Left cardiac atrium (tissue), 4 donors: Measurements from ENCODE around the gene ZBTB4. TPM values are rescaled to one million over a fixed set of nuclear protein-coding genes. Genes with fewer than 3 reads are reported as not detected.
"Not testable (repeated sequence)": the region's sequence is repeated elsewhere in the genome, so short reads cannot be mapped to it uniquely, and the experiment has no call there.

Experiments
- ATAC-seq, 2 donors: fragments of 200-7000 bp; cut with Tn5 transposase; one replicate each; pipeline ENCODE4 v1.9.1; 2020; ENCODE audit warnings: mild to moderate bottlenecking in 2 of 2, moderate library complexity in 2 of 2
- DNase-seq: peaks from one replicate; pipeline ENCODE4 v3.0.0-alpha.2; 2020
- intact Hi-C, 2 donors: fragments of 100-400 bp; cut with DNase I; formaldehyde crosslinking; loops; one replicate each; pipeline versions ENCODE4 v1.14.1 to v1.15.1; 2022 to 2023
- total RNA-seq, 2 donors: library from RNA; stranded (reverse); fragmentation: NEBNext Ultra II Directional; extraction: Animal tissue kit (Norgen Biotek cat#: 25700); gene quantifications; one replicate each; pipeline ENCODE4 v1.2.1, GENCODE V29; 2021
- donor health status: DM: no; HTN: yes; CAD: no.
- donor health status: DM: no; HTN: yes; CAD: no; lungs with severe emphysema.
- donor health status: DM: yes; HTN: yes; CAD: no.
- donor health status: Dilated cardiomyopathy.

ZBTB4 gene
- total RNA-seq, 2 donors from 2014 or later = 62.1 to 62.2 TPM

- DNase-seq (peak; percentile 36), ATAC-seq (peak; percentile 52 to 58)
- intact Hi-C loops = loop anchor here in 1 of 2 donors (10.0 kb wide), 1 partner anchor 48 kb away; the partner anchor contains the start of gene TNFSF12
These were observed 17.2 kb upstream of the ZBTB4 start for GRCh38 chr17:7496470-7497183.

DNA sequence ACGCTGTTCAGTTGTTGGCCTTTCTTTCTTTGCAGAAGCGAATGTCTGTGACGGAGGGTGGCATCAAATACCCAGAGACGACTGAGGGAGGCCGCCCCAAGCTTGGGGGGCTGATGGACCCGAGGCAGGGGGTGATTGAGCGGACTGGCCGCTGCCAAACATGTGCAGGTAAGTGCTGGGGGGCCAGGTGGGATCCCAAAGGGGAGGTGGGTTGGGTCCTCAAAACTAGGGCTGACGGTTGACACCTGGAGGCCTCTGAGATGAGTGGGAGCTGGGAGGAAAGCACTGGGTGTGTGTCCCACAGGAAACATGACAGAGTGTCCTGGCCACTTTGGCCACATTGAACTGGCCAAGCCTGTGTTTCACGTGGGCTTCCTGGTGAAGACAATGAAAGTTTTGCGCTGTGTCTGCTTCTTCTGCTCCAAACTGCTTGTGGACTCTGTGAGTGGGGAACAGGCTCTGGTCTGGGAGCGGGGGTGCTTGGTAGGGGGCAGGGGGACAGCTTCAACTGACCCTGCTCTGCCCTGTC is 16.5 kb upstream of the ZBTB4 start:
- ATAC-seq (no peak), DNase-seq (no peak)
- intact Hi-C loops = loop anchor here in 1 of 2 donors (10.0 kb wide), 1 partner anchor 49 kb away; the partner anchor contains the start of gene TNFSF12

- intact Hi-C loops = loop anchor here in 1 of 2 donors (10.0 kb wide), 1 partner anchor 51 kb away; the partner anchor contains the start of gene TNFSF12
- no peak for ATAC-seq
- DNase-seq = no peak
These were observed 14.5 kb upstream of the ZBTB4 start for GRCh38 chr17:7493941-7494340.

DNA sequence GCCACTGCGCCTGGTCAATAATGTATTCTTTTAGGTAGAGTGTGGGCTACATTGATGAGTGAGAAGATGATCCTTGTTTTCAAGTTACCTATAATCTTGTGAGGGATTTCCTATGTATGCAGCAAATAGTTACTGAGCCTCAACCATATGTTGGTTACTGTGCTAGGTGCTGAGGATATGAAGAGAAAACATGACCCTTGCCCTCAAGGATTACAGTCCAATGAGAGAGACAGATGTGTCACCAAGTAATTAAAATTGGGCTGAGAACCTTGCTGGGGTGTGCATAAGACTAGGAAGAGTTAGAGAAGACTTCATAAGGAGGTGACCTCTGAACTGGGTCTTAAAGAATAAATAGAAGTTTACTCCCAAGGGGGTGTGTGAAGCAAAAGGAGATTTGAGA is 12.2 kb upstream of the ZBTB4 start:
- intact Hi-C loops = loop anchor here in 1 of 2 donors (10.0 kb wide), 1 partner anchor 53 kb away; the partner anchor contains the start of gene TNFSF12
- DNase-seq = no peak
- no peak for ATAC-seq

DNA sequence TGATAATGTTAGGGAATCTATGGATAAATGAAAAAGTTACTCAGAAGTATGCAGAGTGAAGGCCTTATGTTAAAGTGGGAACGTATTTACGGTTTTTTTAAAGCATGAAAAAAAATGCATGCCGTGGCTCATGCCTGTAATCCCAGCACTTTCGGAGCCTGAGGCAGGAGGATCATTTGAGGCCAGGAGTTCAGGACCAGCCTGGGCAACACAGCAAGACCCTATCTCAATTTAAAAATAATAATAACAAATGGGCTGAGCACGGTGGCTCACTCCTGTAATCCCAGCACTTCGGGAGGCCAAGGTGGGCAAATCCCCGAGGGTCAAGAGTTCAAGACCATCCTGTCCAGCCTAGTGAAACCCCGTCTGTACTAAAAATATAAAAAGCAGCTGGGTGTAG is 10.7 kb upstream of the ZBTB4 start:
- DNase-seq (no peak), ATAC-seq (no peak)
- intact Hi-C loops = loop anchor here in 1 of 2 donors (10.0 kb wide), 1 partner anchor 55 kb away; the partner anchor contains the start of gene TNFSF12

- DNase-seq (no peak), ATAC-seq (no peak)
- intact Hi-C loops = loop anchor here in 1 of 2 donors (5.0 kb wide), 1 partner anchor 49 kb away; the partner anchor contains the start of genes FGF11 and TMEM102
These were observed 6.8 kb upstream of the ZBTB4 start for GRCh38 chr17:7486181-7486580.

- DNase-seq (no peak), ATAC-seq (no peak)
- intact Hi-C loops = loop anchor here (2.0 to 5.0 kb wide), 2 partner anchors 44 to 48 kb away; partner anchors contain the start of genes FGF11 (in 1 of the 2) and TMEM102 (in 1 of the 2)
These were observed 5.5 kb upstream of the ZBTB4 start for GRCh38 chr17:7484919-7485377.

DNA sequence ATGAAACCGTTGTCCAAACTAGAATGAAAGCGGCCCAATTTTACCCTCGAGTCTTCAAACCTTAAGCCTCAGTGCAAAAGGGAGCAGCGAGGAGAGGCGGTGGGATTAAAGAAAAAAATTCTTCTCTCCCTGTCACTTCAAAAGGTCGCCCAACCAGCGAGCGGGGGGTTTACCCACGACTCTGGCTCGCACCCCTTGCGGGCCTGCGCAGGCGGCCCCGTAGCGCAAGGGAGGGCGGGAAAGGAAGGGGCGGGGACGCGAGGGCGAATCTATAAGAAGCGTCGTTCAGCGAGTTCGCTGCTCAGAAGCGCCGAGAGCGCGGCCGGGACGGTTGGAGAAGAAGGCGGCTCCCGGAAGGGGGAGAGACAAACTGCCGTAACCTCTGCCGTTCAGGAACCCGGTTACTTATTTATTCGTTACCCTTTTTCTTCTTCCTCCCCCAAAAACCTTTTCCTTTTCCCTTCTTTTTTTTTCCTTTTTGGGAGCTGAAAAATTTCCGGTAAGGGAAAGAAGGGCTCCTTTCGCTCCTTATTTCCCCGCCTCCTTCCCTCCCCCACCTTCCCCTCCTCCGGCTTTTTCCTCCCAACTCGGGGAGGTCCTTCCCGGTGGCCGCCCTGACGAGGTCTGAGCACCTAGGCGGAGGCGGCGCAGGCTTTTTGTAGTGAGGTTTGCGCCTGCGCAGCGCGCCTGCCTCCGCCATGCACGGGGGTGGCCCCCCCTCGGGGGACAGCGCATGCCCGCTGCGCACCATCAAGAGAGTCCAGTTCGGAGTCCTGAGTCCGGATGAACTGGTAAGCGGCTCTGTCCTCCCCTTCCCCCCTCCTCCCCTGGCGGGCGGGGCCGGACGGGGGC is 4.9 kb upstream of the ZBTB4 start, which contains the start of gene POLR2A:
Gene POLR2A, plus strand, starts transcription at position 300 of the 852 bp plus-strand sequence.
- peak; percentile 99 for DNase-seq
- intact Hi-C loops = loop anchor here in 1 of 2 donors (2.0 kb wide), 1 partner anchor 43 kb away; no protein-coding TSS in a partner anchor
- ATAC-seq = peak; percentile 83 to 90

- ATAC-seq (peak; percentile 70 to 78), DNase-seq (peak; percentile 96)
- intact Hi-C loops = loop anchor here in 1 of 2 donors (2.0 kb wide), 1 partner anchor 43 kb away; no protein-coding TSS in a partner anchor
These were observed 4.0 kb upstream of the ZBTB4 start for GRCh38 chr17:7483255-7484066.

- intact Hi-C loops, DNase-seq, ATAC-seq: not testable (repeated sequence)
These were observed 3.3 kb upstream of the ZBTB4 start for GRCh38 chr17:7482742-7483088.

DNA sequence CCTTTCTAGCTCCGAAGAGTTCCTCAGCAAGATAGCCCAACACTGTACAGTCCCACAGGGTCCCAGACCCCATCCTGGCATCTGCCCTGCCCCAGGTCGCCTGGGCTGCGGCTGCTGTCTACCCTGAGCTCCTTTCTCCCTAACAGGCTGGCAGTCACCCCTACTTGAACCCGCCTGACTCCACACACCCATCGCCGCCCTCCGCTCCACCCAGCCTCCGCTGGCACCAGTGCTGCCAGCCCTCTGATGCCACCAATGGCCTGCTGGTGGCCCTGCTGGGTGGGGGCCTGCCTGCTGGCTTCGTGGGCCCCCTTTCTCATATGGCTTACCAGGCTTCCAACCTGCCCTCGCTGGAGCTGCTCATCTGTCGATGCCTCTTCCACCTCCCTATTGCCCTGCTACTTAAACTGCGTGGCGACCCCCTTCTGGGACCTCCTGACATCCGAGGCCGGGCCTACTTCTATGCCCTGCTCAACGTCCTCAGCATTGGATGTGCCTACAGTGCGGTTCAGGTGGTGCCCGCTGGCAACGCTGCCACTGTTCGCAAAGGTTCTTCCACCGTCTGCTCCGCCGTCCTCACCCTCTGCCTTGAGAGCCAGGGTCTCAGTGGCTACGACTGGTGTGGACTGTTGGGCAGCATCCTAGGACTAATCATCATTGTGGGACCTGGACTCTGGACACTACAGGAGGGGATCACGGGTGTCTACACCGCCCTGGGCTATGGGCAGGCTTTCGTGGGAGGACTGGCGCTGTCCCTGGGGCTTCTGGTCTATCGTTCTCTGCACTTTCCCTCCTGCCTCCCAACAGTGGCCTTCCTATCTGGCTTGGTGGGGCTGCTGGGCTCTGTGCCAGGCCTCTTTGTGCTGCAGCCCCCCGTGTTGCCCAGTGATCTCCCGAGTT is 2.7 kb upstream of the ZBTB4 start:
- DNase-seq, intact Hi-C loops, ATAC-seq: not testable (repeated sequence)

DNA sequence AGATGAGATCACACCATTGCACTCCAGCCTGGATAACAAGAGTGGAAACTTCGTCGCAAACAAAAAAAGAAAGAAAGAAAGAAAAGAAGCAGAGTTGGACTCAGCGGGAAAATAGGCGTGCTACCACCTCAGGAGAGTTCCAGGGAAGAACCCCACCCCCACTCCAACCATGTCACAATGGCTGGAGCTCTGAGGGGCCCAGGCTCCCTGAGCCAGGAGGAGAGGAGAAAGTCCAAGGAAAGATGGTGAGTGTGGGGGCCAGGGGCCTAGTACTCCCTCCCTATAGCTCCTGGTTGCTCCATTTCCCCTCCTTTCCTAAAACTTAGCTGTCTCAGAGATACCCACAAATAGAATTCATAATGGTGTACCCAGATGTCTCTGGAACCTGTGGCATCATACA is 1.8 kb upstream of the ZBTB4 start, which contains the start of gene SLC35G6:
Gene SLC35G6, plus strand, starts transcription at position 172 of the 400 bp plus-strand sequence. Its CDS starts 71 bp downstream, at position 243.
- intact Hi-C loops, DNase-seq, ATAC-seq: not testable (repeated sequence)

- no peak for ATAC-seq
- intact Hi-C loops = no loop called here
- DNase-seq = no peak
These were observed 606 bp upstream of the ZBTB4 start for GRCh38 chr17:7480089-7480384.

- intact Hi-C loops = no loop called here
- DNase-seq (peak; percentile 58), ATAC-seq (peak; percentile 26 to 43)
These were observed 887 bp downstream of the ZBTB4 start for GRCh38 chr17:7478276-7479212.

DNA sequence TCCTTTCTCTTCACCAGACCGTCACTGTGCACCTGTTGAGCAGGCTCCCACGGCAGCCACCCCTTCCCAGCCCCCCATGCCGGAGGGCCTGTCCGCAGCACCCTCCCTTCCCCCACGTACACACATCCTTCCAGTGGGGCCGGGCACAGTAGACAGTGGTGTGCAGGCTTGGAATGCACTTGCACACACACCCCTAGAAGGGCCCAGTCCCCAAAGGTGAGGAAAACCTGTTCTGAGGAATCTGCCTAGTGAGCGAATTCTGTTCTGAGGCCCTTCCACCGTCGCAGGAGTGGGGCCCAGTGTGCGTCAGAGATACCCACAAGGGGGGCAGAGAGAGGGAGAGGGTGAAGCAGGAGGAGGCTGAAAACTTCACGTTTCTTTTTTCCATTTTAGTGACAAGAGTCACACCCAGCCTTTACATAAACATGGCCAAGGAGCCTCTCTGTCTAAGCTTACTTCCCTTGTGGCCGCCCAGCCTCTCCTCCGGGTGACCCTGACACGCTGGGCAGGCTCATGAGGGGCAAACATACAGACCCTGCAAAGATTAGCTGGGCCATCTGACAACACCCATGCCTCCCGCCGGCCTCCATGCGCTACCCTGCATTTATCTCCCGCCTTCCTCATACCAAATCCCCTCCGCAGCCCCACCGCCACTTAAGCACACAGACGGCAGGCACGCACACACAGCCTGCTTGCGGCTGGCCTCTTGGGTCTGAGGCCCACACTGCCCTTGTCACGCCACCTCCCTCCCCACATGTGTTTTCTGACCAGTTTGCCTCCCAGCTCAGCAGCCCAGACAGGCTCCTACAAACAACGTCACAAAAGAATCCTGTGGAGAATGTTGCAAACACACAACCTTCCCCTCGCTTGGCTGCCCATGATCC is 1.8 kb downstream of the ZBTB4 start:
- intact Hi-C loops = no loop called here
- peak; percentile 11 to 45 for ATAC-seq
- DNase-seq = peak; percentile 59
